ENCODE results near the gene FOXP1.
"Not testable (repeated sequence)": the region's sequence is repeated elsewhere in the genome, so short reads cannot be mapped to it uniquely, and the experiment has no call there.

The FOXP1 gene

DNA sequence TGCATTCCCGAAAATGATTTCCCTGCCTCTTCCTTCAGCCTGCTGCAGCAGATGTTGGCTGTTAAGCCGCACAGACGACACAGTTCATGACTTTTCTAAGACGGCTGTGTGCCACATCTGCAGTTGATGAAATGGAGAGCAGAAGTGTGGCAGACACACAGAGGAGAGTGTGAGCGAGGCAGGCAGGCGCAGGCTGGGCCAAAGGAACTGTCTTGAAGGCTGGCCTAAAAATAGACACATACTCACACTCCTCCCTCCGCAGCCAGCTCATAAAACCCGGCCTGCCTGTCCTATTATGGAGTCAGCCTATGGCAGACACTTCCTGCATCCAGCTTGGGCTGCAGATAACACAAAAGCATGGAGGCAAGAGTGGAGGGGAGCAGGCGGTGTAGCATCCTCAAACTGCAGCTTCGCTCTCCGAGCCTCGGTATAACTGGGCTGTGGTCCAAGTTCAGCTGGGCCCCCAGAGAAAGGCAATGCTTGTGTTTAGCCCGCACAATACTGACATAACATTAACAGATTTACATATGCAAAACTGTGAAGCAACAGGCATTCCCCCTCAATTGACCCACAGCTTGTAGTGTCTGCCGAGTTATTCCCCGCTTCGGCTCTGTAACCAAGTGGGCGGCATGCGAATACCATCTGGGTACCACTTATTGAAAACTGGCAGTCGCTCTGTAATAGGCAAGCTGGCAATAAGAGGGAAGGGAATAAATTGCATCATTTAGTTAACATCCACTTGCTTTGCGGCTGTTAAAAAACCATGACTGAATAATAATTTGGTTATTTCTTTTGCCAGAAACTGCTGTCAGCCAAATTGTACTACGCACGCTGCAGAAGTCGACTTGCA is 40.8 kb downstream of the FOXP1 start:
- TF ChIP-seq POU2F2 (IDR thresholded peaks at IDR 0.05; ENCODE audit: low read depth, low read length): 0 out of 2 replicates have a peak, but pooled peaks have one; percentile 24
- TF ChIP-seq POLR2AphosphoS5 (IDR thresholded peaks at IDR 0.05; ENCODE audit: low read depth, low read length): no peak
- DNase-seq (ENCODE audit: insufficient read length, low spot score) (no peak), FAIRE-seq (no peak)

DNA sequence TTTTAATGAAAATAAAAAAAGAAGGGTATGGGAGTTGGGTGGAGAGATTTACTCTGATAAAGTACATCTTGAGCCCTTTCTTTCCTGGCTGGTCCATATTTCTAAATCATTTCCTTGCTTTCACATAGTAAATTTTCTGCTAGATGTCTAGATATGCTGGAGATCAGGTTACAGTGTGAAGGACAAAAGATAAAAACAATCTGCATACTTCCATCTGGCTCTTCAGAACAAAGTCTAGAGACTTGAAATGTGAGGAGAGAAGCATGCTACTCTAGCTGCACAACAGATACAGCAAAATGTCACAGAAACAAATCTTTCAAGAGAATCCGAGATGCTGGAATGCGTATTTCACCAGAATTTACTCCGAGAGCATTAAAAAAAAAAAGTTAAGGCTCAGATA is 42.2 kb downstream of the FOXP1 start:
- FAIRE-seq: no peak
- no peak for TF ChIP-seq POLR2AphosphoS5 (IDR thresholded peaks at IDR 0.05; ENCODE audit: low read depth, low read length)
- DNase-seq (ENCODE audit: insufficient read length, low spot score): no peak

DNA sequence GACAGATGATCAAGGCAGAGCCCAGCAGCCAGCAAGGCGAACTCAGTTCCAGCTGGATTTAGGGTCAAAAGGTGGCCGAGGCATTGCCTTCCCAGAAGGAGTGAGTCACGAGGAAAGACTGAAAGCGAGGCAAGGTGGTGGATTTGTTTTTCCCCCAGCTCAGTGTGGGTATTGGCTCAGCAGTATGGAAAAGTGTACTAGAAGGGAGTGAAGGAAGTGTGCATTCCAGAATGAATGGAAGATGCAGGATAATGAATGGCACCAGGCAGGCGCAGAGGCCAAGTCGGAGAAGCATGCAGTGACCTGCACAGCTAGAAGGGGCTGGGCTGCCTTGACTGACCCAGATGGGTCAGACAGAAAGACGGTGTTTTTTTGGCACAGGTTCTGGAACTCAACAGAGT is 46.3 kb downstream of the FOXP1 start:
- FAIRE-seq: no peak
- no peak for TF ChIP-seq PAX5 (IDR thresholded peaks at IDR 0.05; ENCODE audit: insufficient read depth, low read length, severe bottlenecking)
- no peak for DNase-seq (ENCODE audit: insufficient read length, low spot score)

DNA sequence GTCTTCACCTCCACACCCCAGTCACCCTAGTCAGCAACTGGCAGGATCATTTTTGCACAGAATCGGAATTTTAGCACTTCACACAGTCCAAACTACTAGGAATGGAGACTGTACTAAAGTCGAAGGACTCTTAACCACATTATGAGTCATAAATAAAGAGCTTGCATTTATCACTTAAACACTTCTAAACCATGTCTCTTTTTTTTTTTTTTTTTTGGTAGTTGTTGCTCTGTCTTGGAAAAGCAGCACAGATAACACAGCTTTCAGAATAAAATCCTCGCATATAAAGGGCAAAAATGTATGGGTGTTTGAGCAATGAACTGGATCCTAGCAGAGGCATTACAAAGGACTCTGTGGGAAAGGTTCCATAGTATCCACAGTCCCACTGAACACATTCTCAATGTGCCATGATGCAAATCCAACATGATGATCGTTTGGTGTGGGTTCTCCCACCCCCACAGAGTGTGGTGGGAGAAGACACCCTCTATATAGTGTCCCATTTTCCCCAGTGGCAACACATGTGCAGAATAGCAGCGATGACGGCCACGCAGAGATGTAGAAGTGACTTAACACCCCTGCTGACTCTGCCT is 47.1 kb downstream of the FOXP1 start:
- no peak for DNase-seq (ENCODE audit: insufficient read length, low spot score)
- TF ChIP-seq SPI1 (IDR thresholded peaks at IDR 0.05; ENCODE audit: low read depth, low read length) (no peak), POLR2AphosphoS5 (IDR thresholded peaks at IDR 0.05; ENCODE audit: low read depth, low read length) (no peak), TAF1 (IDR thresholded peaks at IDR 0.05; ENCODE audit: low read depth, low read length) (no peak), POLR2A (IDR thresholded peaks at IDR 0.05; ENCODE audit: low read depth, low read length) (no peak), POU2F2 (IDR thresholded peaks at IDR 0.05; ENCODE audit: low read depth, low read length) (no peak), PAX5 (IDR thresholded peaks at IDR 0.05; ENCODE audit: insufficient read depth, low read length, severe bottlenecking) (no peak)

DNA sequence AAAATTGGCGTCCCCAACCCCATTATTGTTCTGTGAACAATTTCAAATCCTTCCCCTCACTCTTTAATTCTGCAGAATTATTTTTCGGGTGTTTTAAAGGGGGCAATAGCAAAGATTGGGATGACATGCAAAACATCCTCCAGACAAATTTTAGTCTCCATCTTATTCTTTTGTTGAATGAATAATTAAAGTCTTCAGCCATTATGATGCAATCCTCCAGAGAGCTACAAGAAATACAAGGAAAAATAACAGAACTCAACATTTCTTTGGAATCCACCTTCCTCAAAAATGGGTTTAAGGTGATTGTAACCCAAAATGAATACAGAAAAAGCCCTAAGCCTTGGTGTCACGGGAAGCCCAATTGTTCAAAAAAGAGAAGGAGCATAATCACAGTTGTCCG is 49.9 kb downstream of the FOXP1 start:
- no peak for FAIRE-seq
- TF ChIP-seq POLR2AphosphoS5 (IDR thresholded peaks at IDR 0.05; ENCODE audit: low read depth, low read length) (no peak), POU2F2 (IDR thresholded peaks at IDR 0.05; ENCODE audit: low read depth, low read length) (no peak), TAF1 (IDR thresholded peaks at IDR 0.05; ENCODE audit: low read depth, low read length) (no peak), PAX5 (IDR thresholded peaks at IDR 0.05; ENCODE audit: insufficient read depth, low read length, severe bottlenecking) (no peak), SPI1 (IDR thresholded peaks at IDR 0.05; ENCODE audit: low read depth, low read length) (no peak), POLR2A (IDR thresholded peaks at IDR 0.05; ENCODE audit: low read depth, low read length) (no peak)

More for the DNA sequence above, 47.1 kb downstream of the FOXP1 start:
- no peak for FAIRE-seq

DNA sequence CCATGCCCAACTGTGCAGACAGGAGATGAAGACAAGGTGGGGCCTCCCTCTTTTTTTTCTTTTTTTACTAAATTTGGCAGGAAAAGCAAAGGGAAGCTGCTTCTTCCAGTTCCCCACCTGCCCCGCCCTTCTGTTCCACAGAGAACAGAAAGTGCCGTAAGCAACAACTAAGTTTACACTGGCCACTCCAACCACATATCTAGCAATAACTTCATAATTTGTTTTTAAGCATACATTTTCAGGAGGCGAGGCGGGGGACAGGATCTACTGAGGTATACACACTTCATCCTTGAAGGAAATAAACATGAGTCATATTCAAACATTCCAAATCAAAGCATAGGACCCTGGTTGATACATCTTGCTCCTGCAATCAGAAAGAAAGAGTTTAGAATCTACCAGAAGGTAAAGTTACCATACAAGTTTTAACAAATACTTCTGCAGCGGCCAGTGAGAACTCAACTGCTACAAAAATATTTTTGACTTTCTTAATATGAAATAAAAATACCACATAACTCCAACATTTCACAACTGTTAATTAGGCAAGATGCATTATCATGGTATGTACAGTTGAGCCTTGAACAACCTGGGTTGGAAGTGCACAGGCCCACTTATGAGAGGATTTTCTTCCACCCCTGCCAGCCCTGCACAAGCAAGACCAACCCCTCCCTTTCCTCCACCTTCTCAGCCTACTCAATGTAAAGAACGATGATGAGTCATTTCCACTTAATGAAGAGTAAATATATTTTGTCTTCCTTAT is 50.7 kb downstream of the FOXP1 start:
- FAIRE-seq: no peak

More for the DNA sequence above, 49.9 kb downstream of the FOXP1 start:
- DNase-seq (ENCODE audit: insufficient read length, low spot score): no peak

DNA sequence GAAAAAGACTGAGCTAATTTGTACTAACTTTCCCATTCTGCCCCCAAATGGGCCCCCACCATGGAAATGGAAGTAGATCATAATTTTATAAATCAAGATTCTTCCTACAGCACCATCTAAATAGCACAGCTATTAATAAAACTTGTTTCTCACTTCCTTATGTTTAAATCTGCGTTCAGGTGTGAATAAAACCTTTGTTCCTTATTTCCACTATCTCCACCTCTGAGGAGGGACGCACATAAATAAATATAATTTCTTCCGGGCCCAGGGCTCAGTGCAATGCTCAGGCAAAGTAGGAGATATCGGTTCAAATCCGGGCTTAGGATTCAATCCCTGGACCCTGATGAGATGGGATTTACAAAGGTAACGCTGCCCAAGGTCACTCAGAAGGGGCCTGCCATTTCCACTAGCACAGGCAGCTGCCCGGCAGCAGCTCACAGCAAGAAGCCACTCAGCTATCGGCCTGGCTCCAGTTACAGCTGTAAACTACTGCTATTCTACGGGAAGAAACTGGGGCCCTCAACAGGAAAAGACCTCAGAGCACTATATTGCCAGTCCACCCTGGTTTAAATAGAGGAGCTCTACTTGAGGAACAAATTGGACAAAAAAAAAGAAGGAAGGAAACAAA is 52.5 kb downstream of the FOXP1 start:
- FAIRE-seq: no peak
- no peak for DNase-seq (ENCODE audit: insufficient read length, low spot score)
- TF ChIP-seq POLR2AphosphoS5 (IDR thresholded peaks at IDR 0.05; ENCODE audit: low read depth, low read length) (no peak), PAX5 (IDR thresholded peaks at IDR 0.05; ENCODE audit: insufficient read depth, low read length, severe bottlenecking) (no peak)

More for the DNA sequence above, 50.7 kb downstream of the FOXP1 start:
- DNase-seq (ENCODE audit: insufficient read length, low spot score): no peak
- no peak for TF ChIP-seq TAF1 (IDR thresholded peaks at IDR 0.05; ENCODE audit: low read depth, low read length)
- TF ChIP-seq POLR2A (IDR thresholded peaks at IDR 0.05; ENCODE audit: low read depth, low read length): no peak
- no peak for TF ChIP-seq SPI1 (IDR thresholded peaks at IDR 0.05; ENCODE audit: low read depth, low read length)
- TF ChIP-seq POU2F2 (IDR thresholded peaks at IDR 0.05; ENCODE audit: low read depth, low read length): no peak
- TF ChIP-seq PAX5 (IDR thresholded peaks at IDR 0.05; ENCODE audit: insufficient read depth, low read length, severe bottlenecking): no peak
- no peak for TF ChIP-seq POLR2AphosphoS5 (IDR thresholded peaks at IDR 0.05; ENCODE audit: low read depth, low read length)

DNA sequence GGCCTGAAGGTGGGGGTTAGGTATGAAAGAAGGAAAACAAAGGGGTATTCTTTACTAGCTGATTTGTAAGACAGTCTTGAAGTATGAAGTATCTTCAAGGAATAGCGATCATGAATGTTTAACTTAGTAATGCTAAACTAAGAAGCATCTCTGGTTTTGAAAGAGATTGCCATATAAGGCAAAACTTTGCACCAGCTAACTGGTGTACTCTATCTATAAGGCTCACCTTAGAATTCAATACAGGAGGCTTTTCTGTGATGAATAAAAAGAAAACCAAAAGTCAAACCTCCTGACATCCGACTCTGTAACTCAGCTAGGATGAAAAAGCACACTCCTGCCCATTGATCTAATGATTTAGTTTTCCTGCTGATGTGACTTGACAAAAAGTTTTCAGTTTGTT is 54.7 kb downstream of the FOXP1 start:
- no peak for FAIRE-seq
- TF ChIP-seq POU2F2 (IDR thresholded peaks at IDR 0.05; ENCODE audit: low read depth, low read length) (no peak), POLR2A (IDR thresholded peaks at IDR 0.05; ENCODE audit: low read depth, low read length) (no peak), PAX5 (IDR thresholded peaks at IDR 0.05; ENCODE audit: insufficient read depth, low read length, severe bottlenecking) (no peak), TAF1 (IDR thresholded peaks at IDR 0.05; ENCODE audit: low read depth, low read length) (no peak), SPI1 (IDR thresholded peaks at IDR 0.05; ENCODE audit: low read depth, low read length) (no peak)
- DNase-seq (ENCODE audit: insufficient read length, low spot score): no peak

DNA sequence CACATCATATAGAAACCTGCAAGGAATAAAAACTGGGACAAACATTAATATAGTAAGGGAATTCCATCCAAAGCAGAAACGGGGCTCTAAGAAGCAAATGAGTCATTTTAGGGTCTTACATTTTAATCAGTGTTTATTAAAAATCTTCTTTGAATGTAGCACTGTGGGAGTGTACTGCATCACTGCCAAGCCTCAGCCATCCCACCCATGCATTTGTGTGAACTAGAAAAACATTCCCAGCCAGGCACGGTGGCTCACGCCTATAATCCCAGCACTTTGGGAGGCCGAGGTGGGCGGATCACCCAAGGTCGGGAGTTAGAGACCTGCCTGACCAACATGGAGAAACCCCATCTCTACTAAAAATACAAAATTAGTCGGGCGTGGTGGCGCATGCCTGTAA is 57.1 kb downstream of the FOXP1 start:
- FAIRE-seq: not testable (repeated sequence)

DNA sequence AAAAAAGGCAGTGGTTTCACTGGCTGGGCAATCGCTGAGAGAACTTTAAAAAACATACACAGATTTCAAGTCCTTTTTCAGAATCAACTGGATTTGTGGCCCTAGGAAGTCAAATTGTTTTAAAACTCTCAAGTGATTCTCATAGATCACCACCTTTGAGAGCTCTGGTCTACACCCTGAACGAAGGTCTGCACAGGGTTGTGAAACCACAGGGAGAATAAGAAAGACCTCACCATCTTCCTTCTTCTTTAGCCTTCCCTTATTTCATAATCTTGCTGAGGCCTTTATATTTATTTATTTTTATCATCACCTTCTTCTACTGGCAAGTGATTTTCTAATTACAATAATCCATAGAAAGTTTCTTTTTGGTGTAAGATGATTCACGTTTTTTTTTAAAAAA is 58.1 kb downstream of the FOXP1 start:
- TF ChIP-seq POLR2A (IDR thresholded peaks at IDR 0.05; ENCODE audit: low read depth, low read length): no peak
- TF ChIP-seq SPI1 (IDR thresholded peaks at IDR 0.05; ENCODE audit: low read depth, low read length): no peak
- TF ChIP-seq PAX5 (IDR thresholded peaks at IDR 0.05; ENCODE audit: insufficient read depth, low read length, severe bottlenecking): no peak
- no peak for TF ChIP-seq POLR2AphosphoS5 (IDR thresholded peaks at IDR 0.05; ENCODE audit: low read depth, low read length)
- TF ChIP-seq POU2F2 (IDR thresholded peaks at IDR 0.05; ENCODE audit: low read depth, low read length): no peak
- TF ChIP-seq TAF1 (IDR thresholded peaks at IDR 0.05; ENCODE audit: low read depth, low read length): no peak
- no peak for DNase-seq (ENCODE audit: insufficient read length, low spot score)
- no peak for FAIRE-seq

More for the DNA sequence above, 57.1 kb downstream of the FOXP1 start:
- DNase-seq (ENCODE audit: insufficient read length, low spot score): not testable (repeated sequence)
